Breast epithelium (tissue), 4 donors: ENCODE data around the gene FMNL2. TPM values are rescaled to one million over a fixed set of nuclear protein-coding genes. Genes with fewer than 3 reads are reported as not detected.

ENCODE experiments used
- DNase-seq, 2 donors: peaks; one replicate each; pipeline ENCODE4 v3.0.0-alpha.2; 2019; ENCODE audit warnings: low spot score in 2 of 2
- H3K27ac ChIP-seq, 2 donors: fragments of 200-600 bp; sonication (generic) in 1 of 2; one replicate each; pipeline ENCODE4 v1.5.1; 2016 to 2019; ENCODE audit warnings: mild to moderate bottlenecking in 1 of 2
- H3K27me3 ChIP-seq, 2 donors: fragments of 200-600 bp; sonication (generic) in 1 of 2; one replicate each; pipeline versions ENCODE4 v1.5.1 to v1.6.0; 2017 to 2019; ENCODE audit warnings: control low read depth in 1 of 2, mild to moderate bottlenecking in 1 of 2
- H3K36me3 ChIP-seq: fragments of 200-600 bp; one replicate; pipeline ENCODE4 v1.5.1; 2019
- H3K4me1 ChIP-seq, 2 donors: fragments of 200-600 bp; sonication (generic); one replicate each; pipeline ENCODE4 v1.5.1; 2016 to 2019; ENCODE audit warnings: control low read depth in 1 of 2
- H3K4me3 ChIP-seq, 3 donors: fragments of 200-600 bp; sonication (generic); 1 replicate in 2 of 3; 2 replicates in 1 of 3; pipeline ENCODE4 v1.5.1; 2016 to 2019; ENCODE audit warnings: mild to moderate bottlenecking in 3 of 3, moderate library complexity in 2 of 3
- H3K9me3 ChIP-seq, 2 donors: fragments of 200-600 bp; sonication (generic) in 1 of 2; one replicate each; pipeline ENCODE4 v1.5.1; 2016 to 2019; ENCODE audit warnings: control low read depth in 1 of 2
- POLR2A ChIP-seq: fragments of 450-650 bp; IDR thresholded peaks from one replicate; pipeline ENCODE4 v1.6.1; 2016; ENCODE audit warnings: antibody characterized with exemption, mild to moderate bottlenecking, moderate library complexity
- POLR2AphosphoS5 ChIP-seq, 3 donors: sonication (generic); formaldehyde crosslinking; IDR thresholded peaks; one replicate each; pipeline ENCODE4 v1.6.1; 2017; ENCODE audit warnings: antibody characterized with exemption in 3 of 3
- intact Hi-C: fragments of 100-400 bp; cut with DNase I; formaldehyde crosslinking; loops from one replicate; pipeline ENCODE4 v1.15.1; 2023; ENCODE audit warnings: low total_unique reads
- total RNA-seq, 3 donors: library from RNA; depleted of rRNA; stranded (reverse); fragments of >200 nt; gene quantifications; one replicate each; pipeline ENCODE4 v1.1.0, GENCODE V29; 2016
- TF ChIP-seq, protein P1 (sequence below), 3 donors: fragments of 450-650 bp; IDR thresholded peaks; one replicate each; pipeline ENCODE4 v1.5.1; 2016 to 2017; ENCODE audit warnings: antibody characterized with exemption in 3 of 3, mild to moderate bottlenecking in 3 of 3, moderate library complexity in 3 of 3

FMNL2 gene
- total RNA-seq, 3 donors from 2014 or later: 36.1 to 78.1 (median 40.0) TPM

DNA sequence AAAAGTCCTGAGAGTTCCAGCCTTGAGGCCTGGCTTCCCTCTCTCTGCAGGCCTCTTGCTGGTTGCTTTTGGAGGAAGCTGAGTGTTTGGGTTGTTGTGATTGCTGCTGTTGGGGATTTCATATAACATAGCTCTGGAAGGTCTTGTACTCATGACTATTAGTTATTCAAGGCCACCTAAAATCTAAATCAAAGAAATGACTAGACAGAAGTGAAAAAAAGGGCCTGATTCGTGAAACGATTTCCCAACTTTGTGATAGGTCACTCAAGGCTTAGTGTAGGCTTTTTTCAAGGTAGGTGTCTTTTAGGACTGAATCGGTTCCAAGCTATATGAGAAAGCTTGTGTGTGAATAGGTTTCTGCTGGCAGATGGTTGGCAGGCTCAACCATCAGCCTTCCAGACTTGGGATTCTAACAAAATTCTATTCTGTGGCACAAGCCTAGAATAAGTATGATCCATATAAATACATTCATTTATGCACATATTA is 164.4 kb downstream of the FMNL2 start:
- no peaks in the 10 kb centered on the region for H3K4me1 ChIP-seq
- TF ChIP-seq POLR2AphosphoS5 (IDR thresholded peaks at IDR 0.05) (no peak), POLR2A (no peak)
- TF ChIP-seq, protein P1, sequence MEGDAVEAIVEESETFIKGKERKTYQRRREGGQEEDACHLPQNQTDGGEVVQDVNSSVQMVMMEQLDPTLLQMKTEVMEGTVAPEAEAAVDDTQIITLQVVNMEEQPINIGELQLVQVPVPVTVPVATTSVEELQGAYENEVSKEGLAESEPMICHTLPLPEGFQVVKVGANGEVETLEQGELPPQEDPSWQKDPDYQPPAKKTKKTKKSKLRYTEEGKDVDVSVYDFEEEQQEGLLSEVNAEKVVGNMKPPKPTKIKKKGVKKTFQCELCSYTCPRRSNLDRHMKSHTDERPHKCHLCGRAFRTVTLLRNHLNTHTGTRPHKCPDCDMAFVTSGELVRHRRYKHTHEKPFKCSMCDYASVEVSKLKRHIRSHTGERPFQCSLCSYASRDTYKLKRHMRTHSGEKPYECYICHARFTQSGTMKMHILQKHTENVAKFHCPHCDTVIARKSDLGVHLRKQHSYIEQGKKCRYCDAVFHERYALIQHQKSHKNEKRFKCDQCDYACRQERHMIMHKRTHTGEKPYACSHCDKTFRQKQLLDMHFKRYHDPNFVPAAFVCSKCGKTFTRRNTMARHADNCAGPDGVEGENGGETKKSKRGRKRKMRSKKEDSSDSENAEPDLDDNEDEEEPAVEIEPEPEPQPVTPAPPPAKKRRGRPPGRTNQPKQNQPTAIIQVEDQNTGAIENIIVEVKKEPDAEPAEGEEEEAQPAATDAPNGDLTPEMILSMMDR (IDR thresholded peaks at IDR 0.05): no peak
- H3K27ac ChIP-seq: peak overlapping the region; percentile 17 to 64

DNA sequence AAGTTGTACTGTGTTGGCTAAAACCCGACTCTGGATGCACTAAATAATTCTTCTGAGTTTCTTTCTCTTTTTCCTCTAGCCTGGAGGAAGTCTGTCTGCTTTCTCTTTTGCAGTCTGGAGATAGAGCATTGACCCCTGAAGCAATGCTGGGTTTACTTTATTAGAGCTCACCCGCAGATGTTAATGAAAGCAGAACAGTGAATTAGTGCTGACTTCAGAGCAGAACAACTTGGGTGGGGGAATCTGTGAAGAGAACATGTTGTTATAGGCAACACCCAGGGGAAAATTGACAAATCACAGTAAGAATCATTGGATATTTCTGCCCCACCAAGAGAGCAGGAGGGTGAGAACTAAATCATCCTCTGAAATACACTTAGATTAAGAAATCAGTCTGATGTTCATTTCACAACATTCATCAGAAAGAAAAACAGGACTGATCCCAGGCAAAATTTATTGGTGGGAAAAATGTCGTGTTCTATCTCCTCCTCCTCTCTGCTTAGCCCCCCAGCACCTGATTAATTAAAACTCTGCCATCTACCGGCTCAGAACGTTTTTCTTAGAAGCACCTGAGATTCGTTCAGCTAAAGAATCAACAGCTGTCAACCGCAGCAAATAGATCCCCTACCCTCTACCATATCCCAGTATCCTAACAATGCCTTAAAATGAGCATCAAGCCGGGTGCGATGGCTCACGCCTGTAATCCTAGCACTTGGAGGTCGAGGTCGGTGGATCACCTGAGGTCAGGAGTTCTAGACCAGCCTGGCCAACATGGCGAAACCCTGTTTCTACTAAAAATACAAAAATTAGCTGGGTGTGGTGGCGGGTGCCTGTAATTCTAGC is 165.1 kb downstream of the FMNL2 start:
- intact Hi-C loops: no loop called here

More for the DNA sequence above, 164.4 kb downstream of the FMNL2 start:
- DNase-seq: no peak
- Histone ChIP-seq H3K27me3 (no peaks in the 10 kb centered on the region), H3K36me3 (no peaks in the 10 kb centered on the region), H3K4me3 (no peak overlapping the region), H3K9me3 (no peaks in the 10 kb centered on the region)
- intact Hi-C loops: no loop called here

DNA sequence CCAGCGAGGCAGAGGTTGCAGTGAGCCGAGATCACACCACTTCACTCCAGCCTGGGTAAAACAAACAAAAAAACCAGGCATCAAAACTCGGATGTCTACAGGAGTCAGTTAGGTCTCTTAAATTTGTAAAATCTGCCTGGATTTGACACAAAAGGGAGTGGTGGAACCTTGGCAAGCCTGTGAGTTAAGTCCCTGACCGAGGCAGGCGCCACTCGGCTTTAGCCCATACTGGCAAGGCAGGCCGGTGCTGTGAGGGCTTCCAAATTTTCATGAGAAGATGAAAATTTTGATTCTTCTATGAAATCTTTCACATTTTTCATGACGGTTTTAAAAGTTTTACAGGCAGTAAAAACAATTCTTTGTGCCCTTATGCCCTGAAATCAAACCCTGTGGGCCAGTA is 165.8 kb downstream of the FMNL2 start:
- TF ChIP-seq, protein P1 (IDR thresholded peaks at IDR 0.05): no peak
- no peak for TF ChIP-seq POLR2AphosphoS5 (IDR thresholded peaks at IDR 0.05)
- TF ChIP-seq POLR2A: no peak
- Histone ChIP-seq H3K9me3 (no peaks in the 10 kb centered on the region), H3K27ac (peak overlapping the region in 1 of 2 donors; percentile 66), H3K4me3 (no peak overlapping the region), H3K27me3 (no peaks in the 10 kb centered on the region), H3K36me3 (no peaks in the 10 kb centered on the region), H3K4me1 (no peaks in the 10 kb centered on the region)
- intact Hi-C loops: no loop called here
- no peak for DNase-seq

More for the DNA sequence above, 165.1 kb downstream of the FMNL2 start:
- Histone ChIP-seq H3K9me3 (no peaks in the 10 kb centered on the region), H3K27me3 (no peaks in the 10 kb centered on the region), H3K27ac (peak overlapping the region; percentile 17 to 66), H3K4me1 (no peaks in the 10 kb centered on the region), H3K4me3 (peak overlapping the region in 1 of 3 donors; percentile 12), H3K36me3 (no peaks in the 10 kb centered on the region)
- DNase-seq: no peak
- TF ChIP-seq POLR2A (no peak), POLR2AphosphoS5 (IDR thresholded peaks at IDR 0.05) (peak in 1 of 3 donors; percentile 65)
- TF ChIP-seq, protein P1 (IDR thresholded peaks at IDR 0.05): no peak

DNA sequence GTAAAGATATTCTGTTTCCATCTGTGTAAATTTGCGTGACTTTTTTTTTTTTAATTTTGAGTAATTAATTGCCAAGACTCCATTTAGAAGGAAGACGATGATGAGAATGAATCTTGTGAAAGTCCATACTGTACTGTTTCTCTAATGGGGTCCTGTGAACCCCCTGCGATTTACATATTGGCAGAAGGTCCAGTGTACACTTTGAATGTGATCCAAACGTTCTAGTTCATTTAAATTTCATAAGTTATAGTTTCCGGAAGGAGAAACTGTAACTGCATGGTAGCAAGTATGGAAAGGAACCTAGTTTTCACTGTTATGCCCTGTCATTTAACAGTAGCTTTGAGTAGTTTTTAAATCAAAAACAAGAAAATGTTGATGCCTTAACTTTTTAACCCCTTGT is 166.7 kb downstream of the FMNL2 start:
- H3K27me3 ChIP-seq: no peaks in the 10 kb centered on the region
- DNase-seq: no peak
- H3K9me3 ChIP-seq: no peaks in the 10 kb centered on the region
- no peak overlapping the region for H3K27ac ChIP-seq
- intact Hi-C loops: no loop called here
- H3K36me3 ChIP-seq: no peaks in the 10 kb centered on the region
- TF ChIP-seq POLR2A: no peak
- TF ChIP-seq, protein P1 (IDR thresholded peaks at IDR 0.05): no peak
- no peak for TF ChIP-seq POLR2AphosphoS5 (IDR thresholded peaks at IDR 0.05)
- H3K4me1 ChIP-seq: no peaks in the 10 kb centered on the region
- no peak overlapping the region for H3K4me3 ChIP-seq

DNA sequence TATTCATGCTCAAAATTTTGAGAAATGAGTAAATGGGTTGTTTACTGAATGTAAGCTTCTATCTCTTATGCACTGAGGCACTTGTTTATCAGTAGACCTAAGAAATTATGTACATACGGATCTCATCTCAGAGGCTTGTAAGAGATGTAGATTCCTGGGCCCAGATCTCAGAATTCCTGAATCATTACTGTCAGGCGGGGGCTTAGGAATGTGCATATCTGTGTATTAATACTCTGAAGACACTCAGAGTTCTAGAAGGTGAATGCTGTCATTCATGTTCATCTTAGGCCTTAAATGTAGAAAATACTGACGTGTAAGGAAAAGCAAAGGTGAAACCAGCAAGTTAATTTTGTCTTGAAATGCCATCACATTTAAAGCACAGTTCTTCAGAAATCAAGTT is 169.6 kb downstream of the FMNL2 start:
- no peaks in the 10 kb centered on the region for H3K9me3 ChIP-seq
- no peak for DNase-seq
- H3K4me1 ChIP-seq: no peaks in the 10 kb centered on the region
- H3K27me3 ChIP-seq: no peaks in the 10 kb centered on the region
- TF ChIP-seq POLR2AphosphoS5 (IDR thresholded peaks at IDR 0.05) (no peak), POLR2A (no peak)
- TF ChIP-seq, protein P1 (IDR thresholded peaks at IDR 0.05): no peak
- no peak overlapping the region for H3K27ac ChIP-seq
- intact Hi-C loops: no loop called here
- H3K36me3 ChIP-seq: no peaks in the 10 kb centered on the region
- no peak overlapping the region for H3K4me3 ChIP-seq
